ENCODE measurements around the gene GCGR.

DNA sequence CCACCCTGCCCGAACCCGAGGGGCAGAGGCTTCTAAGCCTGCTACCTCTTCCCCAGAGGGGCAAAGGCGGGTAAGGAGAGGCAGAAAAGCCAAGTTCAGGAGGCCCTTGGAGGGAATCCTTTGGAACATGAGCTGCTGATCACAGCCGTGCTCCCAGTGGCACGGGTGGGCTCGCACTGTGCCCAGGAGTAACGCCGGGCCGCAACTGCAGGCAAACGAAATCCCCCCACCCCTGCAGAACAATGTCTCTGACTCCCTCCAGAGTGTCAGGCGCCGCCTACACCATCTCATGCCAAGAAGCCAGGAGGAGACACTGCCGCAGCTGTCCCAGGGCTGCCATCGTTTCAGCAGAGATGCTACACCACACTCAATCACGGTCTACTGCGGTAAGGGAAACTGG is 47.5 kb downstream of the GCGR start:
- TF ChIP-seq GATA2 (IDR thresholded peaks at IDR 0.05; ENCODE audit: low read depth, low read length) (no peak), GATA3 (IDR thresholded peaks at IDR 0.05; ENCODE audit: low read depth, low read length) (no peak)

Measured in SH-SY5Y (cell line).